ENCODE data around the gene TFB1M.
"Not testable (repeated sequence)": the region's sequence is repeated elsewhere in the genome, so short reads cannot be mapped to it uniquely, and the experiment has no call there.

Gene TFB1M

DNA sequence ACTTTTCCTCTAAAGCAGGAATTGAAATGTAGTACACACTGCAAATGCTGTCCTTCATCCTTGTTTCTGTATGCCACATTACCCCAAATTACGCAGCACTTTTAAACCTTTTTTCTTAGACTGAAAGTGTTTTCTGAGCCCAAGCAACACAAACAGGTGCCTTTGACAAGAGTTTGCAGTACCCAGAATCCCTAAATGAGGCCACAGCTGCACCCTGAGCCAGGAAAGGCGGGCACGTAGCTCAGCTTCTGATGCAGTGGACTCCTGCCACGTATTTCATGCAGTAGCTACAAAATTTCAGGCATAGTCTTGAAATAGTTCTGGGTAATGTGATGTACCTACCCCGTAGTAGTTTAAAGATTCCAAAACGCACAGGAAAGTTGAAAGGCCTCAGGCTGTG, 81.4 kb downstream of the TFB1M start:
- no peak for DNase-seq (ENCODE audit: extremely low read depth, low read depth)
- H3K4me3 ChIP-seq (replicated peaks; ENCODE audit: low read depth, low read length): no peak overlapping the region
- TF ChIP-seq, protein P1, sequence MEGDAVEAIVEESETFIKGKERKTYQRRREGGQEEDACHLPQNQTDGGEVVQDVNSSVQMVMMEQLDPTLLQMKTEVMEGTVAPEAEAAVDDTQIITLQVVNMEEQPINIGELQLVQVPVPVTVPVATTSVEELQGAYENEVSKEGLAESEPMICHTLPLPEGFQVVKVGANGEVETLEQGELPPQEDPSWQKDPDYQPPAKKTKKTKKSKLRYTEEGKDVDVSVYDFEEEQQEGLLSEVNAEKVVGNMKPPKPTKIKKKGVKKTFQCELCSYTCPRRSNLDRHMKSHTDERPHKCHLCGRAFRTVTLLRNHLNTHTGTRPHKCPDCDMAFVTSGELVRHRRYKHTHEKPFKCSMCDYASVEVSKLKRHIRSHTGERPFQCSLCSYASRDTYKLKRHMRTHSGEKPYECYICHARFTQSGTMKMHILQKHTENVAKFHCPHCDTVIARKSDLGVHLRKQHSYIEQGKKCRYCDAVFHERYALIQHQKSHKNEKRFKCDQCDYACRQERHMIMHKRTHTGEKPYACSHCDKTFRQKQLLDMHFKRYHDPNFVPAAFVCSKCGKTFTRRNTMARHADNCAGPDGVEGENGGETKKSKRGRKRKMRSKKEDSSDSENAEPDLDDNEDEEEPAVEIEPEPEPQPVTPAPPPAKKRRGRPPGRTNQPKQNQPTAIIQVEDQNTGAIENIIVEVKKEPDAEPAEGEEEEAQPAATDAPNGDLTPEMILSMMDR (IDR thresholded peaks at IDR 0.05; ENCODE audit: low read depth, low read length, missing control alignments): no peak

DNA sequence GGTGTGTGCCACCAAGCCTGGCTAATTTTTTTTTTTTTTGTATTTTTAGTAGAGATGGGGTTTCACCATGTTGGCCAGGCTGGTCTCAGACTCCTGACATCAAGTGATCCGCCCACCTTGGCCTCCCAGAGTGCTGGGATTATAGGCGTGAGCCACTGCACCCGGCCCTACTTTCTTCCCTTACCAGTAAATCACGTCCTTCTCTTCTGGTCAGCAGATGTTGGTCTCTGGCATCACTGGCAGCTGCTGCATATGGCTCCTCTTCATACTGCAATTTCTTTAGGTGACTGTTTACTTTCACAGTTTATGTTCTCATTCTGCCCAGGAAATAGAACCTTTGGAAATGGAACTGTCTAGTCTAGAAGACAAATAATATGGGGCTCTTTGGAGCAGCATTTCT, 83.3 kb downstream of the TFB1M start:
- not testable (repeated sequence) for H3K4me3 ChIP-seq (replicated peaks; ENCODE audit: low read depth, low read length)
- peak; percentile 68 for DNase-seq (ENCODE audit: extremely low read depth, low read depth)

DNA sequence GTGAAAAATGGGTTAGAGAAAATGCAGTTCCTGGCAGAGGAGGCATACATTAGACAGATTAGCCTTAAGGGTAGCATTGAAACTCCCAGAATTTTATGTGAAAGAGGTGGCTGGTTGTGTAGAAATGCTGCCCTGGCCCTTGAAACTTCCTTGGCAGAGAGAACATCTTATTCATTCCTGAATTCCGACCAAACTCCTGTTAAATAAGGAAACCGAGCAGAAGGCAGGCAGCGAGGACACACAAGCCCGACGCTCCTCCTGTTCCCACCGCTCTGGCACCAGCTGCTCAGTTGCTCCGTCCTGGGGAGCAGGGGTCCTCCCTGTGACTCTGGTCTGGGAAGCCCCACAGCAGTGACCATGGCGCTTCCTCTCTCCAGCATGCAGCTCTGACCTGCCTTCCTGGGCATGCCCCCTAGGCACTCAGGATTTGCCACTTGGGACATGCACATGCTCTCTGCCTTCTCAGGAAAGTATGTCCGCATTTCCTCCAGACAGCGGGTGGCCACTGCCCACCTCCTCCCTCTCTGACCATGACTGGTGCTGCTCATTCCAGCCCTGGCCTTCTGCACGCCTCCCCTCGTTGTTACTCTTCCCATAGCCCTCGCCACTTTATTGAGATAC, 85.6 kb downstream of the TFB1M start:
- DNase-seq (ENCODE audit: extremely low read depth, low read depth): no peak
- H3K4me3 ChIP-seq (replicated peaks; ENCODE audit: low read depth, low read length): no peak overlapping the region
- TF ChIP-seq, protein P1 (IDR thresholded peaks at IDR 0.05; ENCODE audit: low read depth, low read length, missing control alignments): no peak

DNA sequence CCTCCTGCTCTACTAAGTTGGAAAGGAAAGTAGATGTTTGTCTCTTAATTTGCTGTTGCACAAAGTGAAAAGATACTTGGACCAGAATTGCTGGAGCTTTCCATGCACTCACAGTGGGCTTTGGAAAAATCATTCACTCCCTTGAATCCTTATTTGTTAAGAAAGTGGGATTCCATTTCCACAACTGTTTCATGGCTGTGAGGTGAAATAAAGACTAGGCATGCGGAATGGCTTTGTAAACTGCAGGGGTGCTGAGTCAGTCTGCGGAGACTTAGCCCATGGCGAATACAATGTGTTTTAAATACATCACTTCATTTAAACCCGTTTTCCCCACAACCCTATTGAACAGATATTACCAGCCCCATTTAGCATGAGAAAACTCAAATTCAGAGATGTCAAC, 87.2 kb downstream of the TFB1M start:
- TF ChIP-seq, protein P1 (IDR thresholded peaks at IDR 0.05; ENCODE audit: low read depth, low read length, missing control alignments): no peak
- no peak overlapping the region for H3K4me3 ChIP-seq (replicated peaks; ENCODE audit: low read depth, low read length)
- no peak for DNase-seq (ENCODE audit: extremely low read depth, low read depth)

DNA sequence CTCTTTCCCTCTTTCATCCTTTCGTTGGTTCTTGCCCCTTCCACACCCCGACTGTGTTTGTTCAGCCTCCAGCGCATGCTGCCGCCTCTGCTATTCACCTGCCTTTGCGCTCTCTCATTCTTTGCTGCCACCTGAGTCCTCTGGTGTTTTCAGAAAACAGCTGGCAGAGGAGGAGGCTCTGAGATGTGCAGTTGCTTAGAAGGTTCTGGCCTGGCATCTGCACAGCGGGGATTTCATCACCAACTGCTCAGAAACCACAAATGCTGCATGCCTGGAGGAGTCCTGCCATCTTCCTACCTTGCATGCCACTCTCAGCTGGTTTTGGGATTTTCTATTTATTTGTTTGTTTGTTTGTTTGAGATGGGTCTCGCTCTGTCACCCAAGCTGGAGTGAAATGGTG, 89.7 kb downstream of the TFB1M start:
- no peak for DNase-seq (ENCODE audit: extremely low read depth, low read depth)
- TF ChIP-seq, protein P1 (IDR thresholded peaks at IDR 0.05; ENCODE audit: low read depth, low read length, missing control alignments): no peak
- no peak overlapping the region for H3K4me3 ChIP-seq (replicated peaks; ENCODE audit: low read depth, low read length)

DNA sequence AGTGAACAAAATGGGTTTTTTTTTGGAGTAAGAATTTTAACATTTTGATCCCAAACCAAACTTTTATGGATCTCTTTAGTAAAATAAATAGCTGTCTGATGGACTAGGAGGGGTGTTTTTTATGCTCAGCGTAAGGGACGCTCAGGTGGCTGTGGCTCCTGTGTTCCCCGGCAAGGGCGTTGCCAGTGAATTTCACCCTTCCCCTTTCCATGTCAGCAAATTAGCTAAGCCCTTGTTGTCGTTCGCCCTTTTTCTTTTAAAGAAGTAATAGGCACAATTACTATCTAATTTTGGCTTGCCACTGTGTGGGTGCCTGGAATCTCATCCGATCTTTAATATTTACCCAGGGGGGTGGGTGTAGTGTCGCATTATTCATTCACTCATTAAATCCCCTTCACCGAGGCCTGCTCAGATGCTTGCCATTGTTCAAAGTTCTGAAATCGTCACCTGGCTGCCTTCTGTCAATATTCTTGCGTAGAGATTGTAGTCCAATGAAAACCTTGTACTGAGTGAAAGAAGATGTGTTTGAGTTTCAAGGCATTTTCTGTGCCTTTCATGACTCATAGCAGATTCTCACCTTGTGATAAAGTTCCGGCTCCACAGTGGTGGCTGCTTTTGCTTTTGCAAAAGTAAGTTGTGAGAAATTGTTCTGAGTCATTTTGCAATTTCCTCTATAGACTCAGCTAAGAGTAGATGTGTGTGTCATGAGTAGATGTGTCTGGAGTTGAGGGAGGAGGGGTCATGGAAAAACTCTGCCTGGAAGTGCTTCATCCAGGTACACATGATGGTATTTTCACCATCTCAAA, 90.4 kb downstream of the TFB1M start:
- TF ChIP-seq, protein P1 (IDR thresholded peaks at IDR 0.05; ENCODE audit: low read depth, low read length, missing control alignments): no peak
- peak; percentile 59 for DNase-seq (ENCODE audit: extremely low read depth, low read depth)
- no peak overlapping the region for H3K4me3 ChIP-seq (replicated peaks; ENCODE audit: low read depth, low read length)

DNA sequence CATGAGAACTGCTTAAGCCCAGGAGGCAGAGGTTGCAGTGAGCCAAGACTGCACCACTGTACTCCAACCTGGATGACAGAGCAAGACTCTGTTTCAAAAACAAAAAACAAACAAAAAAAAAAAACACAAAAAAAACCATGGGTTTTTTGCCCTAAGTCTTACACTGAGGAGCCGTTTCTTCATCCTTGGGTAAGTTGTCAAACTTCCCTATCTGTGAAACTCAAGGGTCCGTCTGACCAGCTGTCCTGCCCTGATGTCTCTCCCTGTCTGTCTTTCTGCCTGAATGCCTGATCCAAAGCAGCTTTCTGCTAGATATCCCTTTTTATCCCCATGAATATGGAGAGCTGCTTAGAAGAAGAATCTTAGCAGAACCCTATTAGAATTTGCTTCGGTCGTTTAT, 91.8 kb downstream of the TFB1M start:
- TF ChIP-seq, protein P1 (IDR thresholded peaks at IDR 0.05; ENCODE audit: low read depth, low read length, missing control alignments): no peak
- no peak for DNase-seq (ENCODE audit: extremely low read depth, low read depth)
- H3K4me3 ChIP-seq (replicated peaks; ENCODE audit: low read depth, low read length): no peak overlapping the region

Measured in HFF-Myc (cell line).